ENCODE results near the gene TEK.

GRCh38 chr9:27059412-27059811 lies 49.6 kb upstream of the TEK start:
- TF ChIP-seq CTCF (IDR thresholded peaks at IDR 0.05) (no peak), POLR2A (IDR thresholded peaks at IDR 0.05) (no peak)

Measured in testis (tissue), 2 donors.